Fibroblast of skin of back (primary cell): ENCODE results near the gene SCRT2.
"Not testable (repeated sequence)": the region's sequence is repeated elsewhere in the genome, so short reads cannot be mapped to it uniquely, and the experiment has no call there.

Experiments used
- DNase-seq: peaks from one replicate; pipeline ENCODE4 v3.0.0-alpha.2; 2013

Gene SCRT2

DNA sequence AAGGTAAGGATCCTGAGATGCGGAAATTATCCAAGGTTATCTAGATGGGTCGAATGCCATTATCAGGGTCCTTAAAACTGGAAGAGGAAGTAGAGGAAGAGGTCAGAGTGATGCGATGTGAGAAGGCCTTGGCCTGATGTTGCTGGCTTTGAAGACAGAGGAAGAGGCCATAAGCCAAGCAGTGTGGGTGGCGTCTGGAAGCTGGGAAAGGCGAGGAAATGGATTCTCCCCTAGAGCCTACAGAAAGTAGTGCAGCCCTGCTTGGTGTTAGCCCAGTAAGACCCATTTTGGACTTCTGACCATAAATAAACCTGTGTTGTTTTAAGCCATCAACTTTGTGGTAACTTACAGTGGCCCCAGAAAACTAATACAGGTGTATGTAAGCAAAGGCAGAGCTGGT lies 24.6 kb downstream of the SCRT2 start:
- no peak for DNase-seq

DNA sequence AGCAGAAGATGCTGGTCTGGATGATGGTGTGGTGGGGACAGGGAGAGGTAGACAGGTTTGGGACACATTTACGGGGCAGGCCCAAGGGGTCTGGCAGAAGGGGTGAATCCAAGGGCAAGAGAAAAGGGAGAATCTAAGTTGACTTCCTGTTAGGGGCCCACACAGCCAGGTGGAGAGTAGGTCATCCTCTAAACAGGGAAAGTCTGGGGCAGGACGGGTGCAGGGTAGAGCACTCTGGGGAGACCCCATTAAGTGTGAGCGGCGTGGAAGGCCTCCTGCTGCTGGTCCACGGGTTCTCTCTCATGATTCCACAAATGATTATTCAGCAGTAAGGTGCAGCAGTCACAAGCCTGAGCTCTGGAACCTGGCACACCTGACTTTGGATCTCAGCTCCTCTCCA lies 25.3 kb downstream of the SCRT2 start:
- no peak for DNase-seq

DNA sequence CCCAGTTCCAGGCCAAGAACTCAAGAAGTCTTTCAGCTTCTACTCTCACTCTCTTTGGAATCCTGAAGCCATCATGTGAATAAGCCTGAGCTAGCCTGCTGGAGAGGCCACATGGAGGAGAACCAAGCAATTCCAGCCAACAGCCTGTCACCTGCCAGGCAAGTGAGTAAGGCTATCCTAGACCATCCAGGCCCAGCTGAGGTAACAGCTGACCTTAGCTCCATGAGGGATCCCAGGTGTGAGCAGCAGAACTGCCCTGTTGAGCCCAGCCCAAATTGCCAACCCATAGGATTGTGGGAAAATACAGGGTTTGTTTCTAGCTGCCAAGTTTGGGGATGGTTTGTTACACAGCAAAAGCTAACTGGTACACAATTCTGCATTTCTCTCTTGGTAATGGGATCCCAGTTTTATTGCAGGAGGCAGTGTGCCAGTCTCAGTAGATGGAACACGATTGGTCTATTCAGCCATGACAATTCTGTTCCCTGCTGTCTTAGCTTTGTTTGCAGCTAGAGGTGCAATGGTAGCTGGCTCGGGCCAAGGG lies 28.1 kb downstream of the SCRT2 start:
- no peak for DNase-seq

DNA sequence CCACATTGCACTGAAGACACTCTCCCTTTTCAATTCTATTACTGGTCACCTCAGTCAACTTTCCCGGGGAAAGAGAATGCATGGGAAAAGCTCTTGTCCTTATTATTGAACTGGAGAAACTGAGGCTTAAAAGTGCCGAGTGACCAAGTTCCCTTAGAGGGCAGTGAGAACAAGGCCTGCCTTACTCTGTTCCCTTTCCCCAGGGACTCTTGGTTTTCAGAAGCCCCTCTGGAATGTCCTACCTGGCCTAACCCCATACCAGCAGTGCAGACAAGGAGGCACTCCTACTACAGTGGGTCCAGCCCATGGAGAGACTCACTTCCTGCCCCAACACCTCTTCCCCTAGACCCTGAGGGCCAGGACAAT lies 28.8 kb downstream of the SCRT2 start:
- no peak for DNase-seq

DNA sequence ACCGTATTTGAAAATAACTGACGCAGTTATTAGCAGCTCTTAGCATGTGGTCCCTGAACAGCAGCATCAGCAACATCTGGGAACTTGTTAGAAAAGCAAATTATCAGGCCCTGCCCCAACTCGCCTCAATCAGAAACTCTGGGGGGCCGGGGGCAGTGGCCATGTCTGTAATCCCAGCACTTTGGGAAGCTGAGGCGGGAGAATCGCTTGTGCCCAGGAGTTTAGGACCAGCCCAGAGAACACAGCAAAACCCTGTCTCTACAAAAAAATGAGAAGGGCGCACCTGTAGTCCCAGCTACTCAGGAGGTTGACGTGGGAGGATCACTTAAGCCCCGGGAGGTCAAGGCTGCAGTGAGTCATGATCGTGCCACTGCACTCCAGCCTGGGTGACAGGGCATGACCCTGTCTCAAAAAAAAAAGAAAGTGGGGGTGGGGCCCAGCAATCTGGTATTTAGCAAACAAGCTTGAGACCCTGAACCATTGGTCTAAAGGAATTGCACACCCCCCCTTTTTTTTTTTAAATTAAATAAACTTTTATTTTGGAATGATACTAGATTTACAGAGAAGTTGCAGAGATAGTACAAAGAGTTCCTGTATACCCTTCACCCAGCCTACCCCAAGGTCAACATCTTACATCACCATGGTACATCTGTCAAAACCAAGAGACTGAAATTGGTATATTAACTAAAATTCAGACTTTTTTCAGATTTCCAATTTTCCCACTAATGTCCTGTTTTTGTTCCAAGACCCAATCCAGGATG lies 29.3 kb downstream of the SCRT2 start:
- no peak for DNase-seq

DNA sequence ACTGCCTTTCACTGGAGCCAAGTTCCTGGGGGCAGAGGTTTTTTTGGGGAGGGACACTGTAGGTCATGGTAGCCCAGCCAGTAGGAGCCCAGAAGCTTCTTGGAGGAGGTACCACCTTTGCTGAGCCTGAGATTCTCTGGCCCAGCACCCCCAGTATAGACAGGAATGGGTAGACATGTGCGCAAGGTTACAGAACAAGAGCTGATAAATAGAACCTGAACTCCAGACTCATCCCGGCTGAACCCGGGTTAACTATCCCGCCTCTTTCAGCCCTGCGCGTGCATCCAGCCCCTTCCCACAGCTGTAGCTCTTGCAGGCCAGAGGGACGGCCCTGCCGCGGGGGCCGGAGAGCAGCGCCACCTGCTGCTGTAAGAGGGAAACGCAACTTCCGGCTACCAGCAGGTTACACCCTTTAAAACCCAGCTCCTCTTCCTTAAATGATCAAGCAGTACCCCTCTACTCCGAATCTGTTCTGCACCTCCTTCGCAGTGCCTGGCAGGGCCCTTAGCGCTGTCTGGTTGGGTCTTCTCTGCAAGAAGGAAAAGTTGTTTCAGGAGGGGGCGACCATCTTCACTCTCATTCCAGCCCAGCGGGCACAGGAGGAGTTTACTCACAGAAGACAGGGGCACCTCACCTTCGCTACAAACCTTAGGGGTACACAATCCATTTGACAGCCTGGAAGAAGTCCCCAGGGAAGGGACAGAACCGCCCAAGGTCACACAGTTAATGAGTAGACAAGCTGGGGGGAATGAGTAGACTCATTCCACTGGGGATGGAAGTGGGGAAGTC lies 30.1 kb downstream of the SCRT2 start:
- DNase-seq, result peak; percentile 48

DNA sequence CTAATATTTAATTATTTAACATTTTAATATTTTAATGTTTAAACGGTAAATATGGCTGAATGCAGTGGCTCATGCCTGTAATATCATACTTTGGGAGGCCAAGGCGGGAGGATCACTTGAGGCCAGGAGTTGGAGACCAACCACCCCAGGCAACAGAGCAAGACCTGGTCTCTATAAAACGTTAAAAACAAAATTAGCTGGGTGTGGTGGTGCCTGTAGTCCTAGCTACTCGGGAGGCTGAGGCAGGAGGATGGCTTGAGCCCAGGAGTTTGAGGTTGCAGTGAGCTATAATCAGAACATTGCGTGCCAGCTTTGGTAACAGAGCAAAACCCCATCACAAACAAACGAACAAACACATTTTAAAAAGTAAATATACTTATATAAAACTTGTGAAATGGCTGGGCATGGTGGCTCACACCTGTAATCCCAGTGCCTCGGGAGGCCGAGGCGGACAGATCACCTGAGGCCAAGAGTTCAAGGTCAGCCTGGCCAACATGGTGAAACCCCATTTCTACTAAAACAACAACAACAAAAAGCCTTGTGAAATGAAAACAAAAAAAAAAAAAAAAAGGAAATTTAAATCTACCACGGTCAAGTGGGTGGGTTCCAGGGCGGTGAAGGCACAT lies 30.8 kb downstream of the SCRT2 start:
- DNase-seq, result no peak

DNA sequence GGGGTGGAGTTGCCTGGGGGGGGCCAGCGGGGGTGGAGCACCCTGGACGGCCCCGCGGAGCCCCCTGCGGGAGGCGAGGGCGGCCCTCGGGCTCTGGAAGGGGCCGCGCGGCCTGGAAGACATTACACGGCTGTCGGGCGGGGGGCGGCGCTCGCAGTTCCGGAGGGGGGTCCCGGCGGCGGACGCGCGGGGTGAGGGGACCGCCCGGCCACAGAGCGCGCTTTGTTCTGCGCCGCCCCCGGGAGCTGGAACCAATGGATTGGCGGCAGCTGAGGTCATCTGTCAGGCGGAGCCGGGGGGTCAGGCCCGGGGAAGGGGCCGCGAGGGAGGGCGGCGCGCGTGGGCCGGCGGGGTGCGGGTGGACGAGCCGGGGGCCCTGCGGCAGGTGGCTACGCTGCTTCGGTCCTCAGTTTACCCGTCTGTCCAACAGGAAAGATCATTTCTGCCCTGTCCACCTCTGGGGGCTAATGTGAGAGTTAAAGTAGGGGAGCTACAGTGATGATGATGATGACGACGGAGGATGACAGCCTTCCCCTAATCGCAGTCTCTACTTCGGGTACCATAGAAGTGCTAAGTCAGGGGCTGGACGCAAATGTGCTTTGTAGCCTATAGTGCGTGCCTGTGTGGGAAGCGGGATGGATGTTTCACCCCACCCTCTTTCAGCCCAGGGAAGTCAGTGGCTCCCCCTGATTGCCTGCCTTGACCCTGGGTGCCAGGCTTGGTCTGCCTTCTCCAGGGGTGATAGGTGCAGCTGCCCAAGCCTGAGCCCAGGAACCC lies 33.0 kb downstream of the SCRT2 start:
- no peak for DNase-seq

DNA sequence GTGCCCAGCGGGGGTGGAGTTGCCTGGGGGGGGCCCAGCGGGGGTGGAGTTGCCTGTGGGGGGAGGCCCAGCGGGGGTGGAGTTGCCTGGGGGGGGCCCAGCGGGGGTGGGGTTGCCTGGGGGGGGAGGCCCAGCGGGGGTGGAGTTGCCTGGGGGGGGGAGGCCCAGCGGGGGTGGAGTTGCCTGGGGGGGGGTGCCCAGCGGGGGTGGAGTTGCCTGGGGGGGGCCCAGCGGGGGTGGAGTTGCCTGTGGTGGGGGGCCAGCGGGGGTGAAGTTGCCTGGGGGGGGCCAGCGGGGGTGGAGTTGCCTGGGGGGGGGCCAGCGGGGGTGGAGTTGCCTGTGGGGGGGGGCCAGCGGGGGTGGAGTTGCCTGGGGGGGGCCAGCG lies 33.6 kb downstream of the SCRT2 start:
- DNase-seq, result not testable (repeated sequence)

DNA sequence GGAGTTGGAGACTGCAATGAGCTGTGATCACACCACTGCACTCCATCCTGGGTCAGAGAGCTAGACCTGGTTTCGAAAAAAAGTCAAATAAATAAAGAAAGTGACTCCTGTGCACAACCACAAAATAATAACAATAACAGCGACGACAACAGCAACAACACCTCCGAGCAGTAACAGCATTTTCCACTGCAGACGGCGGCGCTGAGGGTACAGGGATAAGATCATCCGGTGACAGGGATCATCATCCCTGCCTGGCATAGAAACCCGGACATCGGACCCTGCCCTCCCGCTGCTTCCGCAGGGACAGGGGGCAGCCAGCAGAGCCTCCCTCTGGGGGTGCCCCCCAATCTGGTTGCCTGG lies 34.1 kb downstream of the SCRT2 start:
- no peak for DNase-seq

DNA sequence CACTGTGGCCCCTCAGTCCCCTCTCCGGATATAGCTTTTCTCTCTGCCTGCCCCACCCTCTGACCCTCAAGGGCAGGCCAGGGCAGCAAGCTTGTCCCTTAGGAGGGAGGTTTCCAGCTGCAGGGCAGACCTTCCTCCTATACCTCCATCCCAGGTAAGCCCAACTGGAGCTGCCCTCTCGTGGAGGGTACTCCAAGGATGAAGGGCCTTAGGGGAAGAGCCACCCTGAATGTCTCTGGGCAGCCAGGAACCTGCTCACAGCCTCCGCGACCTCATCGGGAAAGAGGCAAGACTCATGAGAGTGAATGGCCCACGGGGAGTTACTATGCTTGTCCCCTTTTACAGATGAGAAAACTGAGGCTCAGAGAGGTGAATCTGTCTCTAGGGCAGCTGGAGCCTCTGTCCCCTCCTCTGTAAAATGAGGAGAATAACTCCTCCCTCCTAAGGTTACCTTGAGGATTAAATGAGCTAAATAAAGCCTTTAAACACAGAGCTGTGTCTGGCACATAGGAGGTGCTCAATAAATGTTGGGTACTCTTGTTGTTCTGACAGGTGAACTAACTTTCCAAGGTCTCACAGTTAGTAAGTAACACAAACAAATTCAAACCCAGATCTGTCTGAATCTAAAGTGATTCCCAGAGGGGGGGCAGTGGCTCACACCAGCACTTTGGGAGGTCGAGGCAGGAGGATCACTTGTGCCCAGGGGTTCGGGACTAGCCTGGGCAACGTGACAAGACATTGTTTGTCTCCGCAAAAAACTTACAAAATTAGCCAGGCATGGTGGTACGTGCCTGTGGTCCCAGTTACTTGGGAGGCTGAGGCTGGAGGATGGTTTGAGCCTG lies 34.7 kb downstream of the SCRT2 start:
- DNase-seq, result no peak

DNA sequence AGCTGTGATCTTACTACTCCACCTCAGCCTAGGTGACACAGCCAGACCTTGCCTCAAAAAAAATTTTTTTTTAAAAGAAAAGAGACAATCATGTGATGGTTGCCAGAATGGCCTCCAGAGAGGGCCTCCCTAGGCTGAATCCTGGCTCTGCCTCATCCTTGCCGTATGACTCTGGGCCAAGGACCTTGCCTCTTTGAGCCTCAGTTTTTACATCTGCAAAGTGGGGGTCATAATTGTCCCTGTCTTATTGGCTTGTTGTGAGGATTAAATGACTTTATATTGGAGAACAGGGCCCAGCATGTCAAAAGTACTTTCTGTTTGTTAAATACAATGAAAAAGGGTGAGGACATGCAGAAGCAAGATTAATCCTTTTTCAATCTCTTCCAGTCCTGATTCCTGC lies 37.0 kb downstream of the SCRT2 start:
- no peak for DNase-seq

DNA sequence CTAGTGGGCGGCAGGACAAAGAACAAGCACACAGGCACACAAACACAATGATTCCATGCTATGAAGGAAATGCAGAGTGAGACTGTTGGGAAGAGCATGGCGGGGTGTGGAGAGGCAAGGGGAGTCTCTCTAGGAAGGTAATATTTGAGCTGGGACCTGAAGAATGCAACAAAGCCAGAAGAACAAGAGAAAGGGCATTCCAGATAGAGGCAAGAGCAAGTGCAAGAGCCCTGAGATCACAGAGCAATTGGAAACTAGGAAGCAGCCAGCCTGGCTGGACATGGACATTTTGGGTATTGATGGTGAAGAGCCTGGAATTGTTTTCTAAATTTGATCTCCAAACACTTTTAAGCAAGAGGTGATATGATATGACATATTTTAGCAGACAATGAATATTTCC lies 38.0 kb downstream of the SCRT2 start:
- DNase-seq, result no peak

DNA sequence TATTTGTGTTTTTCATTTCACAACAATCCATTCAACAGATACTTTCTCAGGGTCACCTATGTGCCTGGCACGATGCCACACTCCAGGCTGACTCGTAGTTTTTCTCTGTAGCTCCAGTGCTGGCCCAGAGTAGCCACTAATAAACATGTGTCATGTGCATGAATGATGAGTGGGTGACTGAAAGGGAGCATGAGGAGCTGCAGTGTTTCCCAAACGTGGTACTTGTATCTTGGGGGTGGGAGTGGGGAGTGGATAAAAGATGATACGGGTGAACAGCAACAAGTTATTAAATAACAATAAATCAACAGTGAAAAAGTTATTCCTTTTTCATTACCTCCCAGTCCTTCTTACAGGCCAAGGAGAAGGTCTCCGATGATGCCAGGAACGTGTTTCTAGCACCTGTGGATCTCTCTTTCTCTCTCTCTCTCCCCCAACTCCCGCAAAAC lies 39.7 kb downstream of the SCRT2 start:
- peak; percentile 8 for DNase-seq

DNA sequence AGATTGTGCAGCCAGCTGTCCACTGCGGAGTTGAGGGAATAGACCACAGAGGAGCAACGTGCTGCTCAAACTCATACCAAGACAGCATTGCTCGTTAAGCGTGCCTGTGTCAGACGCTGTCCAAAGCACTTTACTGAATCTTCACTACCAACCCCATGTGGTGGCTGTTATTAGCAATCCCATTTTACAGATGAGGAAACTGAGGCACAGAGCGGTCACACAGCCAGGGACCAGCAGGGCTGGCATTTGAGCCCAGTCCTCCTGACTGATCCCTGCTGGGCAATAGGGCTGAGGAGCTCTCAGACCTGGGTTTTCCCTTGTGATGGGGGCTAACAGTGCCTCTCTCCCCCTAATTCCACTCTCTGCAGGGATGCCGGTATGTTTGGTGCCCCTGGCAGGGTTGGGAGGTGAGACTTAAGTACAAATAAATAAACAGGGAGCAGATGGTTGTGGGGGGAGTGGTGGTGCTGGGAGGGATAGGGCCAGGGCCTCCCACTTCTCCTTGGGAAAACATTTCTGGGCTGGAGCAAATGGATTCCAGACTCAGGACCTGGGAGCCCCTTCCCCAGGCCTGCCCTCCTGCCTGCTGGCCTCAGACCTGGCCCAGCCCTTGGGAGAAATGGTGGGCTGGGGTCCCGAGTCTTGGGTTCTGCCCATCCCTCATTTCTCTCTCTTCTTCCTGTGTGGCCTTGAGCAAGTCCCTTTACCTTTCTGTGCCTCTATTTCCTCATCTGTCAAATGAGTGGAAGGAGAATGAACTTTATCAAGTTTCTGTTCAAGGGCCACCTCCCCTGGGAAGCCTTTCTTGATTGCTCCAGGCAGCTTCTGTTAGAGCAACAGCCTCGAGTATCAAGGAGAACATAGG lies 40.3 kb downstream of the SCRT2 start:
- no peak for DNase-seq

DNA sequence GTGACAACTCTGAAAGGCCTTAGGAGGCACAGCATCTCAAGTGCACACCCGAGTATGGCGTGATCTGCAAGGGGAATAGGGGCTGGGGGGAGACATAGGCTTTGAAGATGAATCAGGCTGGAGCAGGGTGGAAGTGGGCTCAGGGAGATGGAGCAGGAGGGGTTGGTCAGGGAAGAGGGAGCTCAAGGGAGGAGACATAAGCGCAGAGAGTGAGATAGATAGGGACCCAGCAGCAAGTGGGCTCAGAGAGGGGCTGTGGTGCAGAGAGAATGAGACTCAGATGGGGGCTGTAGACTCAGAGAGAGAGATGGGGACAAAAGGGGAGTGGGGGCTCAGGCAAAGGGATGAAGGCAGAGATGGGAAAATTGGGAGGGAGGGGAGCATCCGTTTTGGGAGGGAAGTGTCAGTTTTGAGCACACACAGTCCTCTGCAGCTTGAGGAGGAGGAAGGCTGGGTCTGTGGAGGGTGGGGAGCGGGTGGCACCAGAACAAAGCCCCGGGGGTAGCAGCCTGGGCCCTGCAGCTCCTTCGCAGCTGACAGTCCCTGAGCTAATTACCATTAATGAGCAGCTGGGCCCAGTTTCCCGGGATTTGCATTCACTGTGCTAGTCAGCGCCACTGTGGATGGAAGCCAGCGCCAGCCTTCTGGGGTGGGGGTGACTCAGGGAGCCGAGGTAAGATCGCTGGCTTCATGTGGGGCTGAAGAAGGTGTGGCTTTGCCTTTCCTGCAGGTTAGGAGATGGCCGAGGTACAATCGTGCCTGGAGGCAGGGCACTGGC lies 41.3 kb downstream of the SCRT2 start:
- no peak for DNase-seq

DNA sequence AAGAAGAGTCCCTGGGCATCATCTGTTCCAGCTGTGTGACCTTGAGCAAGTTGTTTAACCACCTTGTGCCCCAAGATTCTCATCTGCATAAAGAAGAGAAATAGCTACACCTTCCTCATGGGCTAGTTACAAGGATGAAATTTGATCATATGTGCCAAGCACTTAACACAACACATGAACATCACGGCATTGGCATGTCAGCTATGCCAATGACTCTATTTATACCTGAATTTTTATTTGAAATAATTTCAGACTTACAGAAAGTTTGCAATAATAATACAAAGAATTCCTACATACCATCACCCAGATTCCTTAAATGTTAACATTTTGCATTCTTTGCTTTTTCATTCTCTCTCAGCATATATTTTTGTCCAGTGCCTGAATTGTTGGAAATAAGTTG lies 44.5 kb downstream of the SCRT2 start:
- DNase-seq, result peak; percentile 74

DNA sequence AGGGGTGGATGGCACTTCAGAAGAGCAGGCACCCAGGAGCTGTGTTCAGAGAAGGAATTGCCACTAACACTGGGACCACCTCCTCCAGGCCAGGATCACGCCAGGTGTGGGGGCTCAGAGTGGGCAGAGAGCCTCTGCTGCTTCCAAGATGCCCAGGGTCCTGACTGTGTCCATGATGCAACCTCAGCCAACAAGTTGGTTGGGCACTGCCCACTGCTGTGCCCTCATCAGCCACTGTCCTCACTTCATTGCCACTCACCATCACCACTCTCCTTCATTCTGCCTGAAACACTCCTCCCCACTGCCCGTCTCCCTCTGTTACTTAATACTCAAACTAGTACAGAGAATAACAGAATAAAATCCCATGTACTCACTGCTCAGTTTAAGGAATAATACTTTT lies 49.0 kb downstream of the SCRT2 start:
- no peak for DNase-seq

DNA sequence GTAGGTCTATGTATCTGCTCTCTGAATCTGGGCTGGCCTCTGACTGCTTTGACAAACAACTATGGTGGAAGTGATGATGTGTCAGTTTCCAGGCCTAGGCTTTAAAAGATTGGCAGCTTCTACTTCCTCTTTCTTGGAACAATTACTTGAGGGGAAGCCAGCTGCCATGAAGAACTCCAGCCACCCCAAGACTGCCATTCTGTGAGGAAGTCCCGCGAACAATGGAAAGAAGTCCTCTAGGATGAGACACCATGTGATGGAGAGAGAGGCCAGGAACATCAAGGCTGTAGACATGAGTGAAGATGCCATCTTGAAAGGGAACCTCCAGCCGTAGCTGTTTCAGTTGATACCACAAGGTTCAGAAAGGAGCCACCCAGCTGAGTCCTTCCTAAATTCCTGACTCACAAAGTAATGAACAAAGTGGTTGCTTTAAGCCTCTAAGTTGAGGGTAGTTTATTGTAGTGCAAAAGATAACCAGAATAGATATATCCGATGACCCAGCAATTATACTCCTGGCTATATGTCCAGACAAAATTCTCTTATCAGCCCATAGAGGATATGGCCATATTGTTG lies 50.2 kb downstream of the SCRT2 start:
- DNase-seq, result no peak

DNA sequence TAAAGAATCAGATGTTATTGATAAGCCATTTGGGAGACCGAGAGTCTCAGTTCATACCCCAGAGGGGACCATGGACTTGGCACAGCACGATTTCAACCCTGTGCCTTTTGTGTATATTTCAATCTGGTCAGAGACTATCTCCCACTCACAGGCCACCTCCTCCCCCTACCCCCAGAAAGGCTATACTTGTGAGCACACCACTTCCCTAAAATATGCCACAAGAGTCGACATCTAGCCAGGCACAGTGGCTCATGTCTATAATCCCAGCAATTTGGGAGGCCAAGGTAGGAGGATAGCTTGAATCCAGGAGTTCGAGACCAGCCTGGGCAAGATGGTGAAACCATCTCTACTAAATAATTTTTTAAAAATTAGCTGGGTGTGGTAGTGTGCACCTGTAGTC lies 51.9 kb downstream of the SCRT2 start:
- DNase-seq, result no peak
